Stimulated activated CD4-positive, alpha-beta T cell treated with anti-CD3 and anti-CD28 coated beads, Interleukin-15, amount 100 ng/mL, for 1 hour (primary cell): ENCODE measurements around the gene ZNF606.
"Not testable (repeated sequence)": the region's sequence is repeated elsewhere in the genome, so short reads cannot be mapped to it uniquely, and the experiment has no call there.

Experiments used
- DNase-seq, 2 donors: peaks; one replicate each; pipeline ENCODE4 v3.0.0-alpha.2; 2020; ENCODE audit warnings: low read depth in 1 of 2, low spot score in 1 of 2

ZNF606 gene

DNA sequence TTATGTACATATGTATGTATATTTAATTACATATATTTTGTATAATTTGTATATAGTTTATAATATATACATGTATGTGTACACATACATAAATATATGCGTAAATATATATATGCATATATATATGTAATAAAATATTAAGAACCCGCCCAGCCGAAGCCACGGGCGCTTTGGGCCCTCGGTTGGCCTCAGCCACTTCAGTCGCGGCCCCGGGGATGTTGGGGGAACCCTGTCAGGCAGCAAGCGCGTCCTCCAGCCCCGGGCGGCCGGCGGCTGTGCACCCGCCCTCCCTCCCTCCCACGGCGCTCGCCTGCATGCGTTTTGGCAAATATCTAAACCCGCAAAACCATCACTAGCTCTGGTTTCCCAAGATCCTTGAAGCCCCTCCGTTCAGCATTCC is 7.9 kb upstream of the ZNF606 start:
- DNase-seq: no peak

DNA sequence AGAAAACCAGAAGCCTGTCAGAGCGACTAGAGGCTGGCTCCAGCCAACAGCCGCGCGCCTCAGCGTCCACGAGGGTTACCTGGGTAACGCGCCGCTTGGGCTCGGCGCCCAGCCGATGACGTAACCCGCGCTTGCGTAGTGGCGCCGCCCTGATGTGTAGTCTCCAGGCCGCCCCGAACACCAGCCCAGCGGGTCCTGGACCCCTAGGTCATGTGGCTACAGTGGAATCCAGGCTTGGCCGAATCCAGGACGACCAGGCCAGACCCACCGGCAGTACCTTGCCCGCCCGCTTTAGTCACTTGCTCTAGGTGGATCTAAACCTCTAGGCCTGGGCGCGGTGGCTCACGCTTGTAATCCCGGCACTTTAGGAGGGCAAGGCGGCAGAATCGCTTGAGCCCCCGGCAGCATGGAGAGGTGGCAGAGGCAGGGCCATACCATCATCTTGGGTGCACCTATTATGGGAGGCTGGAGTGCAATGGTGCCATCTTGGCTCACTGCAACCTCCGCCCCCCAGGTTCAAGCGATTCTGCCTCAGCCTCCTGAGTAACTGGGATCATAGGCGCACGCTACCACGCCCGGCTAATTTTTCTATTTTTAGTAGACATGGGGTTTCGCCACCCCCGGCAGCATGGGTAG is 7.2 kb upstream of the ZNF606 start:
- peak in 1 of 2 donors; percentile 34 for DNase-seq

DNA sequence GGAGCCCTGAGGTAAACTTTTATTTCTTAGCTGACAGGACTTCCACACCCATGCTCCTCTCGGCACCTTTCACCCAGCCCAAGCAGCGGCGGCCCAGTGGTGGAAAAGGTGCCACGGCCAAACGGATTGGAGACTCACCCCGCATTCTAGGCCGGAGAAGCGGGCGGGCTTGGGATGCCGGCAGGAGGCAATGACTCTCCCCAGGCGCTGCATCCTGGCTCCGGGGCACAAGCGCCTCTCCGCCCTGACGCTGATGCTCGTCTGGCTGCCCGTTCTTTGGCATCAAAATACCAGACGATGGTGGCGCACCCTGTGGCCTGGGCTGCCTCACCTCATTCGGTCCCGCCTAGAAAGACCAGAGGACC is 6.7 kb upstream of the ZNF606 start:
- DNase-seq: no peak

DNA sequence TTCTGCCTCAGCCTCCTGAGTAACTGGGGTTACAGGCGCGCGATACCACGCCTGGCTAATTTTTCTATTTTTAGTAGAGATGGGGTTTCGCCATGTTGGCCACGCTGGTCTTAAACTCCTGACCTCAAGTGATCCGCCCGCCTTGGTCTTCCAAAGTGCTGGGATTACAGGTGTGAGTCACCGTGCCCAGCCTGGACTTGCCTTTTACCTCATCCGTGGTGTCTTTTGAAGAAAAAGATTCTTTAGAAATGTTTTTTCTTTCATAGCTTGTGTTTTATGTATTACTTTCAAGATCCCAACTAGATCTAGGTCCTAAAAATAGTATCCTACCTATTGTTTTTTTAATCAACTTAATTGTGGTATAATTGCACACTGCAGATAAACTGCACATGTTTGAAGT is 6.3 kb upstream of the ZNF606 start:
- DNase-seq: not testable (repeated sequence)

DNA sequence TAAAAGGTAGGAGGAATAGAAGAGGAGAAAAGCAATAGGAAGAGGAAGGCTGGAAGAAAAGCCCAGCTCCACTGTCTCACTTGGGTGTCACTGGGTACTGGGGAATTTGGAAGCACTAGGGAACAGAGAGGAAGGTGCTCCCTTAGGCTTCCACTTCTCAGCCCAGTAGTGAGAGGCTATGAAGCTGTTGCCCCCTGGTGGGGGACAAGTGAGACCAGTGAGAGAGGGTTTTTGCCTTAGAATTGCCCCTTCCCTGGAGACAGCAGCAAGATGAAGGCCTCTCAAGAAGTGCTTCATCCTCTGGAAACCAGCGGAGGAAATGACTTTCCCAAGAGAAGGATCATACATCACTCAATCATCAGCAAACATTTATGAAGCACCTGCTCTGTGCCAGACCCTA is 4.7 kb upstream of the ZNF606 start:
- no peak for DNase-seq

DNA sequence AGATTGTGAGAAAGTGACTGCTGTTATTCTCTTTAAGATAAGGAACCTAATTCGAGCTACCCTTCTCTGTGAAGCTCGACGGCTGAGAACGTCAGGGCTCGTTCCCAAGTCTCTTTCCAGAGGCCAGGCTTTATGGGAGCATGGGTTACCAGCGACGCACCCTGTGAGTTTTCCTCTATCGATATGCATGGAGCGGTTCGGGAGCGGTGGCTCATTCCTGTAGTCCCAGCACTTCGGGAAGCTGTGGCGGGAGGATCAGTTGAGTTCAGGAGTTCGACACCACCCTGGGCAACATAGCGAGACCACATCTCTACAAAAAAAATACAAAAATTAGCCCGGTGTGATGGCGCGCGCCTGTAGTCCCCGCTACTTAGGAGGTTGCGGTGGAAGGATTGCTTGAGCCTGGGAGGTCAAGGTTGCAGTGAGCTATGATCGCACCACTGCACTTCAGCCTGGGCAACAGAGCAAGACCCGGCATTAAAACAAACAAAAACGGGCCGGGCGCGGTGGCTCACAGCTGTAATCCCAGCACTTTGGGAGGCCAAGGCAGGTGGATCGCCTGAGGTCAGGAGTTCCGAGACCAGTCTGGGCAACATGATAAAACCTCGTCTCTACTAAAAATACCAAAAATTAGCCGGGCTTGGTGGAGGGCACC is 681 bp upstream of the ZNF606 start:
- DNase-seq: no peak

DNA sequence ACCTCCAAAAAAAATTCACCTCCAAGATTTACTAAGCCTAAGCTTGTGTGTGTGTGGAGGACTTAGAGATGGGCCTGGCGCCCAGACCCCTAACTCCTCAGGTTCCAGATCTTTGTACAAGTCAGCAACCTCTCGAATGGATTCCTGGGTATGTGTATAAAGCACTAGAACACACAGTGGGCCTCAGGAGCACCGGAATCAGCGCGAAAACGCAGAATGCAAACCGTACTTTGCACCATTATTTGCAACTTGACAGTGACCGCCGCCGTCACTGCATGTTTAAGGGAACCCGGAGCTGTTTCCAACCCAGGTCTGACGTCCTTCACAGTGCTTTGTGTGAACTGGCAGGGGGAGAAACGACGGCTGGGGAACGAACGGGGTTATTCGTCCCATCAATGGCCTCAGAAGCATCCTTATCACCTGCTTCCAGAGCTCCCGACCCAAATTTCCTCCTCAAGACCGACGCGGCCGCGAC is 688 bp downstream of the ZNF606 start:
- DNase-seq: no peak

DNA sequence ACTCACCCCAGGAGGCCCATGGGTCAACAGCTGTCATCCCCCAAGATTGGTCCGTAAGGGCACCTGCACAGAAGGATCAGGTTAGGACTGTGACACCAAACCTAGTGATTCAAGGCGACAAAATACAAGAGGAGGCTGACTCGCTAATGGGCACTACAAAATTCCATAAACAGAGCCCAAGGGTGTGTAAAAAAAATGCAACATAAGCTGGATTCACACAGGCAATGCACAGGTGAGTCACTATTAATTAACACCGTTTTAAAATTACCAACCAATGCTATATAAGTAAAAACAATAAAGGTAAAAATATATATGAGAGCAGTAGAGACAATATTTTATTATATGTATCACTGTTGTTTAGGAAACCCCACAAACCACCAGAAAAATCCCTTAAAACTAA is 1.9 kb downstream of the ZNF606 start:
- DNase-seq: no peak

DNA sequence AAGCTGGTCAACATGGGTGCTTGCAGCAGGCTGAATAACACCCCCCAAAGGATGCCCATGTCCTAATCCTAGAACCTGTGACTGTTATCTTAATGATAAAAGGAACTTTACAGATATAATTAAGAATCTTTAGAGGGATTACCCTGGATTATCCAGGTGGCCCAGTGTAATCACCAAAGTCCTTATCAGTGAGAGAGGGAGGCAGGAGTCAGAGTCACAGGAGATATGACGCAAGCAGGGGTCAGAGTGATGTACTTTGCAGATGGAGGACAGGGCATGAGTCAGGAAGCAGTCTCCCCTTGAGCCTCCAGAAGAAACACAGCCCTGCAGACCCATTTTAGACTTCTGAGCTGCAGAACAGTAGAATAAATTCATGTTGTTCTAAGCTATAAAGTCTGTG is 9.8 kb downstream of the ZNF606 start:
- DNase-seq: no peak

DNA sequence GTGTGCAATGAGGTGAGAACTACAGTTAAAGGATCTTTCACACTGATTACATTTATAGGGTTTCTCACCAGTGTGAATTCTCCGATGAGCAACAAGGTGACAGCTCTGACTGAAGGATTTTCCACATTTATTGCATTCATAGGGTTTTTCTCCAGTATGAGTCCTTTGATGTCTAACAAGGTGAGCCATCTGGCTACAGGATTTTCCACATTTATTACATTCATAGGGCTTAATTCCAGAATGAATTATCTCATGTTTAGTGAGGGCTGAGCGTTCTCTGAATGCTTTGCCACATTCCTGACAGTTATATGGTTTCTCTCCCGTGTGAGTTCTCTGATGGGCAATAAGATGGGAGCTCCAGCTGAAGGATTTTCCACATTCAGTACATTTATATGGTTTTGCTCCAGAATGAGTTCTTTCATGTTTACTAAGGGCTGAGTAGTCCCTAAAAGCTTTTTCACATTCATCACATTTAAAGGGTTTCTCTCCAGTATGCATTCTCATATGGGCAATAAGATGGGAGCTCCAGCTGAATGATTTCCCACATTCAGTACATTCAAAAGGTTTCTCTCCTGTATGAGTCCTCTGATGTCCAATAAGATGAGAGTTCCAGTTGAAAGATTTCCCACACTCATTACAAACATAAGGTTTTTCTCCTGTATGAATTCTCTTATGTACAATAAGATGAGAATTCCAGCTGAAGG is 23.9 kb downstream of the ZNF606 start:
- no peak for DNase-seq

DNA sequence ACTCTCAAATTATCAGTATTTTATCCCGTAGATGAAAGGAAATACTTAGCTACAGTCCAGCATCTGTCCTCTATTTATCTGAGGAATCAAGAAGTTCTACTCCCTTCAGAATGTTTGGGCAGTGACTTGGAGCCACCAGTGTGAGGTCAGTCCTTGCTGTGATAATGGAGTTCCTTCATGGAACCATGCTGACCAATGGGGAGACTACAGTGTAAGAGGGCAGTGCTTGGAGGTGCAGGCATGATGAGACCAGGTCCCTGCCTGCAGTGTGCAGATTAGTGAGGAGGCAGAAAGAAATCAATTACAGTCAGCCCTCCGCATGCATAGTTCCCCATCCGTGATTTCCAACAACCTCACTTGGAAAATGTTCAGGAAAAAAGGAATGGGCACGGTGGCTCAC is 28.2 kb downstream of the ZNF606 start, which contains the start of gene C19orf18:
TSS of gene C19orf18 (minus strand) at position 101 of the 400 bp plus-strand sequence. CDS start 102 bp downstream, outside the sequence.
- DNase-seq: no peak

DNA sequence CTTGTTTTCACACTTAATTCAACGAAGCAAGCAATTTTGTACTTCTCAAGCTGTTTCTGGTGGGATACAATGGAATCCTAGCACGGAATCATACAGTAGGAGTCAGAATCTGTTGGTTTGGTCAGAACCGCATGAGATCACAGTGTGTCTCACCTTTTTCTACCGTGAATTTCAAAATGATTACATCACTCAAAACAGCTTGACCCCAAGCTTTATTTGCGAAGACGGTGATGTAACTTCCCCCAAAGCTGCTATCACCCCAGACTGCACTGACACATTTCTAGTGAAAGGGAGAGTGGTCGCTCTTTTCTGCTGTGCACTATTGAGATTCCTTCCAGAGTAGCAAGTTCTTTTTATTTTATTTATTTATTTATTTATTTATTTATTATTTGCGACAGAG is 37.9 kb downstream of the ZNF606 start:
- DNase-seq: no peak

DNA sequence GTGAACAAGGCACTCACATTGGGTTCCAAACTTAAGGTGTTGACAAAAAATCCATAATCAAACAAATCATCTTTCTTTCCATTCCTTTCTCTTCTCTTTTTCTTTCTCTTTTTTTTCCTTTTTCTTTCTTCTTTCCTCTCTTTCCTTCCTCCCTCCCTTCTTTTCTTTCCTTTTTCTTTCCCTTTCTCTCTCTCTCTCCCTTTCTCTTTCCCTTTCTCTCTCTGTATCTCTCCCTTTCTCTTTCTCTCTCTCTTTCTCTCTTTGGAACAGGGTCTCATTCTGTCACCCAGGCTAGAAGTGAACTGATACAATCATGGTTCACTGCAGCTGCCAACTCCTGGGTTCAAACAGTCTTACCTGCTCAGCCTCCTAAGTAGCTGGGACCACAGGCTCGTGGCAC is 40.8 kb downstream of the ZNF606 start:
- no peak for DNase-seq

DNA sequence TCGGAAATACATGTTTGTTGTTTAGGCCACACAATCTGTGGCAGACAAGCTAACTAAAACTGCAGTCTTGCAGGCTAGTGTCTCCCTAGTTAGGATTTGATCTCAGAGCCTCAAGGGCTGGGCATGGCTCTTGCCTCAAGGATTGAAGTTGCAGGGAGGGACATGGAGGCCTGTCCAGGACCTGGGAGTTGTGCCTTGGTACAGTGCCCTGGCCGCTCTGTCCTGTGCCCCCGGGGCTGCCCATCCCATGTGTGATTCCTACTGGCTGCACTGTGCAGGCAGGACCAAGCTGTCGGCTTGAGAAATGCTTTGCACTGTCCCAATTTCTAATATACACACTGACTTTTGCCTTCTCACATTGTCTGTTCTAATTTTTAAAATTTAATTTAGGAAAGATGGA is 47.6 kb downstream of the ZNF606 start:
- DNase-seq: no peak

DNA sequence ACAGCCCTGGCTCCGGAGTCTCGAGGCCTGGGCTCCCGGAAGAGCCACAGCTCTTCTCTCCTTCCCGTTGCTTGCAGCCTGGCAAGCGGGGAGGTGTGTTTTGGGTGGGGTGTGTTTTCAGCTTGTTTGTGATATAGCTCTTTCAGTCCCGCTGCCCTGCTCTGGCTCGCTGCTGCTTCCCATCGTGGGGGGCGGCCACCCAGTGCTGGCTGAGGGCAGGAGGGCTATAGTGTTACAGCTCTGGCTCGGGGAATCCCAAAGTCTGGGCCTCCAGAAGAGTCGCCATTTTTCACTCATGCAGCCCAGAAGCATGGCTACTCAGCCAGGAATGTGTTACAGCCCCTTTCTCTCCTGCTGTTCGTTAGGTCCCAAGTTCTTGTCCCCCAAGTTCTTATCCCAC is 52.9 kb downstream of the ZNF606 start:
- no peak for DNase-seq

DNA sequence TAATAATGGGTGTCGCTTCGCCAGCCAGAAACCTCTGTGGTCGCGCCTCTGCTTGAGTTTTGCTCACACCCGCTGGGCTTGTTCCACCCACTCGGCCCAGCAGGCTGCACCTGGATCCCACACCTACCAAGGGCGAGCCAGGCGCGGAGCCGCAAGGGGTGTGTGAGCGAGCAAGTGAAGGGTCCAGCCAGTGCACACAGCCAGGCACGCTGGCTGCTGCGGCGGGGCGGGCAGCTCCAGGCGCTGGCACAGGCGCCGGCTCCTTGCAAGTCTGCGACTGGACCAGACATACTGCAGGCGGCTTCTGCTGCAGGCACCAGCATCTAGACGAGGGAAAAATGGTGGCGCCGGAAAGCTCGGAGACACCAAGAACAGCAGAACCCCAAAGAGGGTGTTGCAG is 53.3 kb downstream of the ZNF606 start:
- no peak for DNase-seq

DNA sequence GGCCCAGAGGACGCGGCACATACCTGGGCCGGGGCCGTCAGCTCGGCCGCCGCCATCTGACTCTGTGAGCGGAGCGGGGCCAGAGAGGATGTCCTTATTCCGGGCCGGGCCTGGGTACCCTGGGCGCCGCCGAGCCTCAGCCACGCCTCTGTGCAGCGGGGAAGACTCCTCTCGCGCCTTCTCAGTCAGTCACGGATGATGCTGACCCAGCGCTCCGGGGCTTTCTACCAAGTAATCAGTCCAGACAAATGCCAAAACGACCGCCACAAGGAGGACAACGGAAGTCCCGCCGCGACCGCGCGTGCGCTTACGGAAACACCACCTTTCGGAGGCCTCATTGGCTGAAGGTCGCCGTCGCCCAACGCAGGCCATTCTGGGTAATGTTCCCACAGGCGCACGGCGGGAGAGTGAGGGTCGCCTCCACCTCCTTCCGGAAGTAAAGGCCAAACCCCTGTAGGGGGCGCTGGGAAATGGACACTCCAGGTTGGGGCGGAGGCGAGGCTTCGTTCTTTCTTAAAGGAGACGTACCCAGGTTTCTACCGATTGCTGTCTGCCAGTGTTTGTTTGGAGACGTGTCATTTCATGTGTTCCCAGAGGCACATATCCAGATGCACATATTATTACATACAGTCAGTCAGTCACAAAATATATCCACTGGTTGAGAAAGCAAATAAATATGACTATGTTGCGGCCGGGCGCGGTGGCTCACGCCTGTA is 55.0 kb downstream of the ZNF606 start, which contains the start of gene ZNF256:
TSS of gene ZNF256 (minus strand) at position 288 of the 716 bp plus-strand sequence. CDS start at position 56, 232 bp downstream.
- peak; percentile 73 to 84 for DNase-seq

DNA sequence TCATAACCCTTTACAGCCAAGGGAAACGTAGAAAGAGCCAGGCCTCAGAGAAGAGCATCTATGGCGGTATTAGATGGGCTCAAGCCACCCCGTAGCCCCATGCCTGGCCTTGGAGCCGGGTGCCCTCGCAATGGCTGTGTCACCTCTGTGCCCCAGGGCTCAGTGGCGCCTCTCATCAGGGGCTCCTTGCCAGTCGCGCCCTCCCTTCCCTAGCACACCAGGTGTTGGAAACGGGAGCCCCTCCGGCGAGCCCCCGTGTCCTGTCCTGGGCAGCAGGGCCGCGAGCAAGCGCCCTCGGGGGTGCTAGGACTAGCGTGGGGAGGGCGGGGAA is 55.6 kb downstream of the ZNF606 start:
- no peak for DNase-seq

DNA sequence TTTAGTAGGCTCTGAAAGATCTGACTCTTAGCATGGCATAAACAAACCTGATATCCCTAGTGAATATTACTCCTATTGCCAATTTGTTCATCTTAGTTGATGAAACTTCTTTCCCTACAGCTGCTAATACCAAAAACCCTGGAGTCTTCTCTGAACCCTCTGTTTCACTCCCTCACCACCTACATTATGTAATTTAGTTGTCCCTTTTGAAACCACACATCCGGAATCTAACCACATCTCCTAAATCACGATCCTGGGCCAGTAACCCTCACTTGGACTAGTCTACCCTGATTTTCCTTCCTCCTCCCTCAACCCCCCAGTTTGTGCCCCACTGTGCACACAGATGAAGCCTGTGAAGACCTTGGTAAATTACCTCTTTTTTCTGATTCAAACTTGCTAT is 56.3 kb downstream of the ZNF606 start:
- no peak for DNase-seq

DNA sequence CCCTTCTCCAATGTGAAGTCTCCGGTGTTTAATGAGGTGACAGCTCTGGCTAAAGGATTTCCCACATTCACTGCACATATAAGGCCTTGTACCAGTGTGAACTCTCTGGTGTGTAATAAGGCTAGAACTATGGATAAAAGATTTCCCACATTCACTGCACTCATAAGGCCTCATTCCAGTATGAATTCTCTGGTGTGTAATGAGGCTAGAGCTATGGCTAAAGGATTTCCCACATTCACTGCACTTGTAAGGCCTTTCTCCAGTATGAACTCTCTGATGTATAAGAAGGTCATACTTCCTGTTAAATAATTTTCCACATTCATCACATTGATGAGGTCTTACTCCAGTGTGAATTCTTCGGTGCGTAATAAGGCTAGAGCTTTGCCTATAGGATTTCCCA is 61.0 kb downstream of the ZNF606 start:
- no peak for DNase-seq

DNA sequence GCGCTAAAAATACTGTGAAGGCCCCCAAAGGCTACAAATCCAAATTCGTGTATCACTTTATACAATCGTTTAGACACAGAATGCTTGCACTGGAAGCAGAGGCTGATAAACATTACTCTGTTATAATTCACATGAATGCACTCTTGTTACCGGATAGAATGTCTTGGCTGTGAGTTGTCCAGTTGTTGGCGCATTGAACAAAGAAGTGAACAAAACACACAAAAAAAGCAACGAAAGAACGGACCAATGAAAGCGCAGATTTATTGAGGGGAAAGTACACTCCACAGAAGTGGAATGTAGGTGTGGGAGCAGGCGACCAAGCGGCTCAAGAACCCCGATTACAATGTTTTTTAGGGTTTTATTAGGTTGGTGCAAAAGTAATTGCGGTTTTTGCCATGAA is 66.9 kb downstream of the ZNF606 start:
- no peak for DNase-seq
